Measurements from ENCODE around the gene VTCN1.

Gene VTCN1

GRCh38 chr1:117093870-117094621, 116.7 kb downstream of the VTCN1 start:
- no peak overlapping the region for H3K4me3 ChIP-seq (ENCODE audit: low read depth, low read length)
- in situ Hi-C loops (cut with HindIII; ENCODE audit: low sequenced_read_pairs) = no loop called here
- peak; percentile 94 for DNase-seq (ENCODE audit: low read depth, low spot score)
- peak; percentile 48 for TF ChIP-seq CTCF (IDR thresholded peaks at IDR 0.05; ENCODE audit: low read depth, low read length)
